GM21381 (cell line): ENCODE results near the gene NECTIN1.

ENCODE experiments used
- ATAC-seq: cut with Tn5 transposase; IDR thresholded peaks from one replicate; pipeline ENCODE4 v1.9.1; 2021; ENCODE audit warnings: mild to moderate bottlenecking, moderate library complexity; ENCODE audit not compliant: unreplicated experiment

The NECTIN1 gene

GRCh38 chr11:119594639-119595249 is 134.3 kb downstream of the NECTIN1 start:
- no peak for ATAC-seq

GRCh38 chr11:119593346-119593745 is 135.7 kb downstream of the NECTIN1 start:
- no peak for ATAC-seq

- ATAC-seq: no peak
Measured at GRCh38 chr11:119592642-119593041, 136.4 kb downstream of the NECTIN1 start.

- no peak for ATAC-seq
Measured at GRCh38 chr11:119591836-119592310, 137.1 kb downstream of the NECTIN1 start.

DNA sequence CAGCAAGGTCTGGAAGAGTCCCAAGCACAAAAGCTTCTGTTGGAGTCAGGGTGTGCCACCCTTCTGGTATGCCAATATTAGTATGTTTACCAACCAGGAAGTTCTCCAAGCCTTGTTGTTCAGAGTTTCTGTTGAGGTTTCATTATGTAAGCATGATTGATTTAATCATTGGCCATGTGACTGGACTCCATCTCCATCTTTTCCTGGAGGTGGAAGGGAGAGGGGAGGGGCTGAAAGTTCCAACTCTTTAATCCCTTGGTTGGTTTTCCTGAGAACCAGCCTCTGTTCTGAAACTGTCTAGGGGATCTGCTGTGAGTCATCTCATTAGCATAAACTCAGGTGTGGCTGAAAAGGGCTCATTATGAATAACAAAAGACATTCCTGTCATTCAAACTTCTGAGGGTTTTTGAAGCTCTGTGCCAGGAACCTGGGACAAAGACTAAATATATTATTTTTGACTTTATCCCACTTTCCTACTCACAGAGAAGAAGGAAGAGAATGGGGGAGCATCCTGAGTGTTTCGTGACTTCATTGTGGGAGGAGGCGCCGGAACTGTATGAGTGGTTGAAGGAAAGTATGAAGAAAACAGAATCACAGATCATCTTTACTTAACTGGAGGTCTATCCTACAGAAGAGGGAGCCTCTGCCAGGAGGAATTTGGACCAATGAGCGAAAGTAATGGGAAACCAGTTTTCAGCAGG is 138.2 kb downstream of the NECTIN1 start:
- no peak for ATAC-seq

DNA sequence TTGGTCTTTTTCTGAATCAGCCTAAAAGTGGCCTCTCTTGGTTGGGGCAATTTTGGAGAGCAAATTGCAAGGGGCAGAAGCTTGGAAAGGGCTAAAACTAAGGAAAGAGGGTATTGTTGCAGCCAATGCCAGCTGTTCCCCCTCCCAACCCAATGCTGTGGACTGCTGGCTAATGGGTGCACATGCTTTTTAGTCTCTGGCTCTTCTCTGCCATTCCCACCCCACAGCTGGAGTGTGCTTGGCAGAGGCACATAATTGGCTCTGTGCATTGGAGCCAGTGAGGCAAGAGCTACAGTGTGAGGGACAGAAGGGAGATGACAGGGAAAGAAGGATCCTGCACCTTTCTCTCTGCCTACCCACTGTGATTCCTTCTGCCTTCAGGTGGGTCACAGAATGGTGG is 140.0 kb downstream of the NECTIN1 start:
- no peak for ATAC-seq
